ENCODE measurements around the gene ENTPD8. TPM values are rescaled to one million over a fixed set of nuclear protein-coding genes. Genes with fewer than 3 reads are reported as not detected.

The ENTPD8 gene
- total and polyA plus RNA-seq, 2 of the 13 experiments (the other 11 are each of a cell fraction or from before 2014, with no cell fraction given) = 0.26 to 0.44 TPM

DNA sequence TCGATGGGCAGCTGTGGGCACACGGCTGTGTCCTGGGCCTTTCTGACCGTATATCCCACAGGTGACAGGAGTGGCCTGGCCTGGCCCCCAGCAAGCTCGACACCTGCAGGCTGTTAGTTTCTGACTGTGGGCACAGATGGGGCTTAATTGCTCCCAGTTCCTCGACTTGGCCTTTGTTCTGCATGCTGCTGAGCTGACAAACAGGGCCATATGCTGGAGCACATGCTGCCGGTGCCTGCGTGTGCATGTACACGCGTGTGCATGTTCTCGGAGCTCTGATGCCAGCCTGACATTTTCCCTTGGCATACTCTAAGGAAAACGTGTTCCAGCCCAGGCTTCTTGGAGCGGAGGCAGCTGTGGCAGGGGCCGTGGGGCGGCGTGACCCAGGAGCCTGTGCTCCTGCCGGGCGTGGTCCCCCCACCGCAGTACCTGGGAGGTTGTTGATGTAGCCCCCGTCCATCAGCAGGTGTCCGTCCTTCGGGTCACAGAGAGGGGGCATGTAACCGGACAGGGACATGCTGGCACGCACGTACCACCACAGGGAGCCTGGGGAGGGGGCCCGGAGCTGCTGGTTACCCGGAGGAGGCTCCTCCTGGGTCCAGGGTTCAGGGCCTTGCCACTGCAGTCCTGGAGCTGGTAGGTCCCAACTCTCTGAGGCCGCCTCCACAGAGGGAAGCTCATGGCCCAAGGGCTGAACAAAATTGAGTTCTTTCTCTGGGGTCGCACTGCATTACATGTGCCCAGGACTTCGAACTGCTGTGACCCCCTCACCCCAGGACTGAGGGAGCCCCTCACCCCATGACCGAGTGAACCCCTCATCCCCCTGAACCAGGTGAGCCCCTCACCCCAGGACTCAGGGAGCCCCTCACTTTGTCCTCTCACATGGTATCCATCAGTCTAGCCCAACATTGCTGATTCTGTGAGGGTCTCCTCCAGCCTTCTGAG is 22.1 kb upstream of the ENTPD8 start (continued):
- TF ChIP-seq, protein P1, sequence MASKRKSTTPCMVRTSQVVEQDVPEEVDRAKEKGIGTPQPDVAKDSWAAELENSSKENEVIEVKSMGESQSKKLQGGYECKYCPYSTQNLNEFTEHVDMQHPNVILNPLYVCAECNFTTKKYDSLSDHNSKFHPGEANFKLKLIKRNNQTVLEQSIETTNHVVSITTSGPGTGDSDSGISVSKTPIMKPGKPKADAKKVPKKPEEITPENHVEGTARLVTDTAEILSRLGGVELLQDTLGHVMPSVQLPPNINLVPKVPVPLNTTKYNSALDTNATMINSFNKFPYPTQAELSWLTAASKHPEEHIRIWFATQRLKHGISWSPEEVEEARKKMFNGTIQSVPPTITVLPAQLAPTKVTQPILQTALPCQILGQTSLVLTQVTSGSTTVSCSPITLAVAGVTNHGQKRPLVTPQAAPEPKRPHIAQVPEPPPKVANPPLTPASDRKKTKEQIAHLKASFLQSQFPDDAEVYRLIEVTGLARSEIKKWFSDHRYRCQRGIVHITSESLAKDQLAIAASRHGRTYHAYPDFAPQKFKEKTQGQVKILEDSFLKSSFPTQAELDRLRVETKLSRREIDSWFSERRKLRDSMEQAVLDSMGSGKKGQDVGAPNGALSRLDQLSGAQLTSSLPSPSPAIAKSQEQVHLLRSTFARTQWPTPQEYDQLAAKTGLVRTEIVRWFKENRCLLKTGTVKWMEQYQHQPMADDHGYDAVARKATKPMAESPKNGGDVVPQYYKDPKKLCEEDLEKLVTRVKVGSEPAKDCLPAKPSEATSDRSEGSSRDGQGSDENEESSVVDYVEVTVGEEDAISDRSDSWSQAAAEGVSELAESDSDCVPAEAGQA (IDR thresholded peaks at IDR 0.05; ENCODE audit: low read depth) = peak; percentile 48; the same call in 1 of the 2 replicates
- TF ChIP-seq, protein P1 (CRISPR knock-in tag; IDR thresholded peaks at IDR 0.05; ENCODE audit: borderline replicate concordance) = no peak
- TF ChIP-seq, protein P2, sequence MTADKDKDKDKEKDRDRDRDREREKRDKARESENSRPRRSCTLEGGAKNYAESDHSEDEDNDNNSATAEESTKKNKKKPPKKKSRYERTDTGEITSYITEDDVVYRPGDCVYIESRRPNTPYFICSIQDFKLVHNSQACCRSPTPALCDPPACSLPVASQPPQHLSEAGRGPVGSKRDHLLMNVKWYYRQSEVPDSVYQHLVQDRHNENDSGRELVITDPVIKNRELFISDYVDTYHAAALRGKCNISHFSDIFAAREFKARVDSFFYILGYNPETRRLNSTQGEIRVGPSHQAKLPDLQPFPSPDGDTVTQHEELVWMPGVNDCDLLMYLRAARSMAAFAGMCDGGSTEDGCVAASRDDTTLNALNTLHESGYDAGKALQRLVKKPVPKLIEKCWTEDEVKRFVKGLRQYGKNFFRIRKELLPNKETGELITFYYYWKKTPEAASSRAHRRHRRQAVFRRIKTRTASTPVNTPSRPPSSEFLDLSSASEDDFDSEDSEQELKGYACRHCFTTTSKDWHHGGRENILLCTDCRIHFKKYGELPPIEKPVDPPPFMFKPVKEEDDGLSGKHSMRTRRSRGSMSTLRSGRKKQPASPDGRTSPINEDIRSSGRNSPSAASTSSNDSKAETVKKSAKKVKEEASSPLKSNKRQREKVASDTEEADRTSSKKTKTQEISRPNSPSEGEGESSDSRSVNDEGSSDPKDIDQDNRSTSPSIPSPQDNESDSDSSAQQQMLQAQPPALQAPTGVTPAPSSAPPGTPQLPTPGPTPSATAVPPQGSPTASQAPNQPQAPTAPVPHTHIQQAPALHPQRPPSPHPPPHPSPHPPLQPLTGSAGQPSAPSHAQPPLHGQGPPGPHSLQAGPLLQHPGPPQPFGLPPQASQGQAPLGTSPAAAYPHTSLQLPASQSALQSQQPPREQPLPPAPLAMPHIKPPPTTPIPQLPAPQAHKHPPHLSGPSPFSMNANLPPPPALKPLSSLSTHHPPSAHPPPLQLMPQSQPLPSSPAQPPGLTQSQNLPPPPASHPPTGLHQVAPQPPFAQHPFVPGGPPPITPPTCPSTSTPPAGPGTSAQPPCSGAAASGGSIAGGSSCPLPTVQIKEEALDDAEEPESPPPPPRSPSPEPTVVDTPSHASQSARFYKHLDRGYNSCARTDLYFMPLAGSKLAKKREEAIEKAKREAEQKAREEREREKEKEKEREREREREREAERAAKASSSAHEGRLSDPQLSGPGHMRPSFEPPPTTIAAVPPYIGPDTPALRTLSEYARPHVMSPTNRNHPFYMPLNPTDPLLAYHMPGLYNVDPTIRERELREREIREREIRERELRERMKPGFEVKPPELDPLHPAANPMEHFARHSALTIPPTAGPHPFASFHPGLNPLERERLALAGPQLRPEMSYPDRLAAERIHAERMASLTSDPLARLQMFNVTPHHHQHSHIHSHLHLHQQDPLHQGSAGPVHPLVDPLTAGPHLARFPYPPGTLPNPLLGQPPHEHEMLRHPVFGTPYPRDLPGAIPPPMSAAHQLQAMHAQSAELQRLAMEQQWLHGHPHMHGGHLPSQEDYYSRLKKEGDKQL (CRISPR knock-in tag; IDR thresholded peaks at IDR 0.05; ENCODE audit: low read depth) = no peak
- TF ChIP-seq RCOR2 (CRISPR knock-in tag; IDR thresholded peaks at IDR 0.05) = no peak
- peak; percentile 69; the same call in 1 of the 2 replicates for TF ChIP-seq MYC (CRISPR knock-in tag; IDR thresholded peaks at IDR 0.05; ENCODE audit: borderline replicate concordance)
- TF ChIP-seq ZKSCAN1 (IDR thresholded peaks at IDR 0.05; ENCODE audit: low read length) = no peak
- no peak for TF ChIP-seq ZC3H13 (CRISPR knock-in tag; IDR thresholded peaks at IDR 0.05)
- TF ChIP-seq KDM5A (IDR thresholded peaks at IDR 0.05; ENCODE audit: borderline replicate concordance, low read length) = no peak
- TF ChIP-seq ZBTB7B (CRISPR knock-in tag; IDR thresholded peaks at IDR 0.05) = no peak; the same call in 1 of the 2 replicates
- TF ChIP-seq ZNF468 (CRISPR knock-in tag; IDR thresholded peaks at IDR 0.05) = no peak
- no peak for TF ChIP-seq MED13 (CRISPR knock-in tag; IDR thresholded peaks at IDR 0.05)
- no peak for TF ChIP-seq THAP11 (CRISPR knock-in tag; IDR thresholded peaks at IDR 0.05)
- peak; percentile 97 for TF ChIP-seq ZBTB38 (CRISPR knock-in tag; IDR thresholded peaks at IDR 0.05)
- 0 out of 2 replicates have a peak, but pooled peaks have one; percentile 1 for TF ChIP-seq IRX3 (CRISPR knock-in tag; IDR thresholded peaks at IDR 0.05; ENCODE audit: borderline replicate concordance, low read depth)
- peak; percentile 61; the same call in 1 of the 2 replicates for TF ChIP-seq RARA (CRISPR knock-in tag; IDR thresholded peaks at IDR 0.05)
- no peak for TF ChIP-seq NFYC (CRISPR knock-in tag; IDR thresholded peaks at IDR 0.05)
- TF ChIP-seq ZNF75D (CRISPR knock-in tag; IDR thresholded peaks at IDR 0.05; ENCODE audit: borderline replicate concordance) = no peak
- no peak for TF ChIP-seq BORCS8-MEF2B (CRISPR knock-in tag; IDR thresholded peaks at IDR 0.05)
- TF ChIP-seq ZNF556 (CRISPR knock-in tag; IDR thresholded peaks at IDR 0.05; ENCODE audit: borderline replicate concordance) = peak; percentile 68; the same call in 1 of the 2 replicates
